SK-MEL-5 (cell line): ENCODE measurements around the gene UQCRHL. TPM values are rescaled to one million over a fixed set of nuclear protein-coding genes. Genes with fewer than 3 reads are reported as not detected.
A peak's percentile ranks its signal among the peaks of the same experiment; 100 is the strongest.
"Not testable (repeated sequence)": the region's sequence is repeated elsewhere in the genome, so short reads cannot be mapped to it uniquely, and the experiment has no call there.

Experiments
- DNase-seq: peaks from one replicate; pipeline ENCODE4 v3.0.0-alpha.2; 2016; ENCODE audit warnings: low read depth, low spot score
- in situ Hi-C: cut with HindIII; loops from 2 replicates; pipeline ENCODE4 v1.10.0; 2016; ENCODE audit warnings: low sequenced_read_pairs, high pct_unique_total_duplicates, low pct_unique_long_range_greater_than_20kb
- total RNA-seq: library from RNA; depleted of rRNA; stranded (reverse); fragments of >200 nt; shearing (Covaris generic); gene quantifications from 2 replicates; pipeline ENCODE4 v1.2.3, GENCODE V29; 2014

Gene UQCRHL
- total RNA-seq, 1 experiment from 2014 or later = 8.3 TPM

DNA sequence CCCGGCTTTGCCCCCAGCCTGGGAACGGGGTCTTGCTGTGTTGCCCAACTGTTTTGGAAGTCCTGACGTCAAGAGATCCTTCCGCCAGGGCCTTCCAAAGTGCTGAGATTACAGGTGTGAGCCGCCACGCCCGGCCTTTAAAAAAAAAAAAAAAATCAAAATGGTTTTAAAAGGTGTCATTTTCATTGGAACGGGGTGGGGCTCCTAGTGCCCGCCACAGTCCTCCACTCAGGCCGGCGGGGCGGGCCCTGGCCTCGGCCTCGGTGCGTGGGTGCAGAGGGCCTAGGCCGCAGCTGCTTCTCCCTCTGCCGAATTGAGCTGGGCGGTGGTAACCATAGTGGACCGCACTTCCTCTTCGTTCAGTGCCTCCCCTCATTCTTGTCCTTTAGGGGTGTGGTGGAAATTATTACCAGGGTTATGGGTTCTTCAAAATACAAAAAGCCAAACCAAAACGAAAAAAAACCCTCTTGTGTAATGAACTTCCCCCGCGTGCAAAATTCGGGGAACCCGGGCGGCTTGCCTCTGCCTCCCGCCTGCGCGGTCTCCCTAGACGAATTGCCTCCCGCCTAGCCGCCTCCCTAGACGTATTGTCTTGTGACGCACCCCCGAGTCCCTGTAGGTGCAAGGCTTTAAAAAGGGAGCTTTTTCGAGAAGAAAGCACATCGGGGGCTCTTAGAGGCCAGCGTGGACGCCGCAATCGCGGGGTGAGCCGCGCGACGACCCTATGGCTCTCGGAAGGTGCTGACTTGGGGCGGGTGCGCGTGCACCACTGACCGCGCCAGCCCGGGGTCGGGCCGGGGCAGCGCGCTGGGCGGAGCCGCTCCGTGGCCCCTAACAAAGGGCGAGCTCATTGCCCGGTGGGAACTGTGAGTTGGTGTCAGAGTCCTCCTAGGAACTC is 29.6 kb upstream of the UQCRHL start:
- no peak for DNase-seq
- in situ Hi-C loops = no loop called here

DNA sequence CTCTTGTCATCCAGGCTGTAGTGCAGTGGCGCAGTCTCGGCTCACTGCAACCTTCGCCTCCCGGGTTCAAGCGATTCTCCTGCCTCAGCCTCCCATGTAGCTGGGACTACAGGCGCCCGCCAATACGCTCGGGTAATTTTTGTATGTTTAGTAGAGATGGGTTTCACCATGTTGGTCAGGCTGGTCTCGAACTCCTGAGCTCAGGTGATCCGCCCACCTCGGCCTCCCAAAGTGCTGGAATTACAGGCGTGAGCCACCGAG is 29.0 kb upstream of the UQCRHL start:
- DNase-seq, in situ Hi-C loops: not testable (repeated sequence)

DNA sequence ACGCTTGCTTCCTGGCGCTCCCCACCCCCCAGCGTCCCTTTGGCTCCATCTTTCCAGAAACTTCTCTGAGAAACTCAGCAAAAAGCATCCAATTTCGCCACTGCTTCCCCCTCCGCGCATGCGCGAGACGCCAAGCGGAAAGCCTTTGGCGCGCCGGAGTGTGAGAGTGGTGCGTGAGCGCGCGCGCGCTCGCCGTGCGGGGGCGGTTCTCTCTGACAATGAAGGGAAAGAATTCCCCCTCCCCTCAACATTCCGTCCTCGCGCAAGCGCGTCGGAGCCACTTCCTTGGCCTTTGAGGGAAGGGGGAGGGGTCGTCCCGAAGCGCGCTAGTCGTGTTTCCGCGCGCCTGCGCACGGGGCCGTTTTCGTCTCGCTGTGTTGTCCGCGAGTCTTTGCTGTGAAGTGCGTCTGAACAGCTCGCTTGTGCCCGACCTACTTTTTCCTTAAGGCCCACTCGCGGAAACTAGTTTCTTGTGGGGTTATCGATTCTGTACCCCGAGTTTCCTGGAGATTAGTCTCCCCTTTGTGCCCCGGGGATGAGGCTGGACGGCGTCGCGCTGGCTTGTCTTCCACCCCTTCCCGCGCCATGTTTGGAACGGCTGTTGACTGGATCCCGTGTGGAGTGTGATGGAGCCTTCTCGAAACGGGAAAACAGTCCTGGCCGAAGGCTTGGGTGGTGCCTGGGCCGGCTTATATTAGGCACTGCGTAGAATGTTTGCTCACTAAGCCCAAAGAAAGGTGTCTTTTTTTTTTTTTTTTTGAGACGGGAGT is 28.5 kb upstream of the UQCRHL start:
- peak; percentile 98 for DNase-seq
- in situ Hi-C loops = no loop called here

DNA sequence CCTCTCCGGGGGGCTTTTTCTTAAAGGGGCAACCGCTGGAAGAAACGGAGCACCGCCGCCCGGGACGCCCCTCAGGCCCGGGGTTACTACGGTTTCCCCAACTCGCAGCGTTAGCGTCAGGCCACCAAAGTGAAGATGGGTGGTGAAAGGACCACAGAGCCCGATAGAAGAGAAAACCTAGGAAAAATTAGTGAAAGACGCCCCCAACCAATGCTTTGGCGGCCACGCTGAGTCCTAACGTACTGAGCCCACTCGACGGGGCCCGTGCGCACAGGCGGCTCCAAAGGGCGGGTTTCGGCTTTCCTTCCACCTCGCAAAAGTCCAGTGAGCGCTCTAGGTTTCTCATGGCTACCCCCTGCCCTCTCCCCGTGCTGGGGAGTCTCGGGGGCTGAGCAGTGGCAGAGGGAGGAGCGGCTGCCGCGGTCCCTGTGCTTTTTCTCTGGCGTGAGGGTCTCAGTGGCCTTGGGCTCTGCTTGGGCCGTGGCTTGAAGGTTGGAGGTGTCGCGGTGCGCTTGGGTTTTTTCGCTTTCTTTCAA is 27.8 kb upstream of the UQCRHL start:
- no peak for DNase-seq
- in situ Hi-C loops = no loop called here

DNA sequence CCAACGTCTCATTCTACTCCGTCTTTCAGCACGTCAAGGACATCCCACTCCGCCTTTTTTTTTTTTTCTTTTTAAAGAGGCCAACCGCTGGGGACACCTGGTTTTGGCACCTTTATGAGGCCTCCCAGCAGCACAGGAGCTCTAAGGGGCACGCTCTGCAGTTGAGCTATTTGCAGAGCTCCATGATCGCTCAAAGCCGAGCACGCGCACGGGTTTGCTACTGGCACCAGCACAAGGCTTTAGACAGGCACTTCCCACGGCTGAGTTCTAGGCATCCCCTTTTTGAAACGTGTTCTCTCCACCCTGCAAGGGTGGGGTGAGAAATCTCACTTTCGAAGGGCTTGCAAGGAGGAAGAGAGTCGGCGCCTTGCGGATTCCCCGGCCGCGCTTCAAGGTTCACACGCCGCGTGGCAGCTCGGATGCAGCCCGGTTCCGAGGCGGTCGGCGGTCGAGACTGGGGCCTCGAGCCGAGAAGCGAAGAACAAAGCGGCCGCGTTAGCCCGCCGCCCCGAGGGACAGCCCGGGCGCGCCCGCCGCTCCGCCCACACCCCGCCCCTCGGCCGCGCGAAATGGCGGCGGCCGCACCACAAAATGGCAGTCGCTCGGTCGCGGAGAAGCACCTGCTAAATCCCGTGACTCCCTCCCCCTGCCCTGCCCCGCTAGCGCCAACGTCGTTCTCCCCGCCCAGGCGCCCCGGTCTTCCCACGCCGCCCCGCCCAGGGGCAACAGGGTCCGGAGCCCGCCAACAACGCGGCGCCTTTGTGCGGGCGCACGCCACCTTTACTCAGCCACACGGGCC is 27.2 kb upstream of the UQCRHL start:
- peak; percentile 88 for DNase-seq
- in situ Hi-C loops = no loop called here

DNA sequence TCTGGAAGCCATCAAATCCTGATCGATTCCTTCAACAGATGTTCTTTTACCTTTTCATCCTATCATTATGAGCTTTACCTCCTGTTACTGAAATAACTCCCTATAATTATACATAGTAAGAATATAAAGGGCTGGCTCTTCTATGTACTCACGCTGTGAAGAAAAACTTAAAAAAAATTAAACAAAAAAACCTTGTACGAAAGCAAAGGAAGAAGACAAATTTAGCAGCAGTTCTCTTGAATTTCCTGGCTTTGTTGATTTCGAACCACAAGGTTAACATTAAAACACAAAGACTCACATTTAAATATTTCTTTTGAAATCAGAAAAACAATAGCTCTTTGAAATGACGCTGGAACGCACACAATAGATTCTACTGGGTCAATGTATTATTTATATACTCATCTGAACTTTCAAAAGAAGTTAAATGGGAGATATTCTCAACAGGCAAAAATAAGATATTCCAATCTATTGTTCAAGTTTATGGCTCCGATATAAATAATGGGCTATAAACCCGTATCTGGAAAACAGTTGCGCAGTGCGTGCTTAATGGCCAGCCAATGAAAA is 26.5 kb upstream of the UQCRHL start:
- DNase-seq = no peak
- in situ Hi-C loops = no loop called here

DNA sequence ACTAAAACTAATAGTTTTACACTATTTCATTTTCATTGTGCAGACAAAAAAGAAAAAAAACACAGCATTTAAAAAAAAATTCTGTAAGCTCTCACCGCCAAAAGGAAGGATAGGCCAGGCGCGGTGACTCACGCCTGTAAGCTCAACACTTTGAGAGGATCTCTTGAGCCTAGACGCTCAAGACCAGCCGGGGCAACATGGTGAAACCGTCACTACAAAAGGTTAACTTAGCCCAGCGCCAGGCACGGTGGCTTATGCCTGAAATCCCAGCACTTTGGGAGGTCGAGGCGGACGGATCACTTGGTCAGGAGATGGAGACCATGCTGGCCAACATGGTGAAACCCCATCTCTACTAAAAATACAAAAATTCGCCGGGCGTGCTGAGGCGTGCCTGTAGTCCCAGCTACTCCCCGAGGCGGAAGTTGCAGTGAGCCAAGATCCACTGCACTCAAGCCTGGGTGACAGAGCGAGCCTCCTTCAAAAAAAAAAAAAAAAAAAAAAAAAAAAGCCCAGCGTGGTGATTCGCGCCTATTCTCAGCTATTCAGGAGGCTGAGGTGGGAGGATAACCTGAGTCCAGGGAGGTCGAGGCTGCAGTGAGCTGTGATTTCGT is 25.7 kb upstream of the UQCRHL start:
- in situ Hi-C loops = no loop called here
- DNase-seq = peak; percentile 70

DNA sequence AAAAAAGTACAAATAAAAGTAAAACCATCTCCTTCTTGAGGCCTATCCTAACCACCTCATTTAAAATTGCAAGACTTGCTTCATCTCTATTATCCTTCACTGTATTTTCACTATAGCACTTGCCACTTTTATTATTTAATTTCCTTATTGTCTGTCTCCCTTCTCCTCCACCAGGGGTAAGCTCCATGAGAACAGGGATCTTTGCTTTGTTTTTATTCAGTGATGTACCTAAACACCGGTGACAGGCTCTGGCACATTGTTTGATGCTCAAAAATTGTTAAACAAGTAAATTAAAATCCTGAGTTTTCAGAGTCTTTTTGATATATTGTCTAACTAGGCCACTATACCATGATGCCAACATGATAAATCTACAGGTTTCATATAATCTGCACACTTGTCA is 22.8 kb upstream of the UQCRHL start:
- in situ Hi-C loops = no loop called here
- no peak for DNase-seq

DNA sequence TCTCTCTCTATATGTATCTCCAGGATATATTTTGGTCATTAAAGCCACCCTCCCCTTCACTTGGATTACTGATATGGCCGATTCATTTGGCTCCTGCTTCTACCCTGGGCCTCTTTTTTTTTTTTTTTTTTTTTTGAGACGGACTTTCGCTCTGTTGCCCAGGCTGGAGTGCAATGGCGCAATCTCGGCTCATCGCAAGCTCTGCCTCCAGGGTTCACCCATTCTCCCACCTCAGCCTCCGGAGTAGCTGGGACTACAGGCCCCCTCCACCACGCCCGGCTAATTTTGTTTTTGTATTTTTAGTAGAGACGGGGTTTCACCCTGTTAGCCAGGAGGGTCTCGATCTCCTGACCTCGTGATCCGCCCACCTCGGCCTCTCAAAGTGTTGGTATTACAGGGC is 21.5 kb upstream of the UQCRHL start:
- DNase-seq, in situ Hi-C loops: not testable (repeated sequence)

DNA sequence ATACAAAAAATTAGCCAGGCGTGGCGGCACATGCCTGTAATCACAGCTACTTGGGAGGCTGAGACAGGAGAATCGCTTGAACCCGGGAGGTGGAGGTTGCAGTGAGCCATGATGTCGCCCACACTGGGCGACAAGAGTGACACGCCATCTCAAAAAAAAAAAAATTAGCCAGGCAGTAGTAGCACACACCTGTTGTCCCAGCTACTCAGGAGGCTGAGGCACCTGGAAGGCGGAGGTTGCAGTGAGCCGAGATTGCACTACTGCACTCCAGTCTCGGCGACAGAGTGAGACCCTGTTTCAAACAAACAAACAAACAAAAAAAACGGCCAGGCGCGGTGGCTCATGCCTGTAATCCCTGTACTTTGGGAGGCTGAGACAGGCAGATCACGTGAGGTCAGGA is 20.1 kb upstream of the UQCRHL start:
- DNase-seq, in situ Hi-C loops: not testable (repeated sequence)

DNA sequence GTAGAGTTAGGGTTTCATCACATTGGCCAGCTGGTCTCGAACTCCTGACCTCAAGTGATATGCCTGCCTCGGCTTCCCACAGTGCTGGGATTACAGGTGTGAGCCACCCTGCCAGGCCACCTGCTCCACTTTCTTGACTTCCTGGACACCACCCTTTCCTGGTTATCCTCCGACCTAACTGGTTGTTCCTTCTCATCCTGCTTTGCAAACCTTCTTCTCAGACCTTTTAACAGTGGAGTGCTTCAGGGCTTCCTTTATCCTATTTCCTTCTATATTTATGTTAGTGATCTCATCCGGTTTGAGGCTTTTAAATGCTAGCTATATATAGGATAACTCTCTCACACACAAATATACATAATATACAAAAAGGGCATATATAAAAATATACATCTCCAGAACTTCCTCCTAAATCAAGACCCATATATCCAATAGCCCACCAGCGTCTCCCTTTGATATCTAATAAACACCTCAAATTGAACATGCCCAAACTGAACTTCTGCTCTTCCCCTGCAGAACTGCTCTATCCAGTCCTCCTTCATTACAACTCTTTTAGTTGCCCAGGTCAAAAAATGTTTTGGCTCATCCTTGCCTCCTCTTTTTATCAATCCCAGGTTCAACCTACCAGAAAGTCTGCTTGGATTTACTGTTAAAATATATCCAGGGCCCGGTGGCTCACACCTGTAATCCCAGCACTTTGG is 19.5 kb upstream of the UQCRHL start:
- DNase-seq = no peak
- in situ Hi-C loops = no loop called here

DNA sequence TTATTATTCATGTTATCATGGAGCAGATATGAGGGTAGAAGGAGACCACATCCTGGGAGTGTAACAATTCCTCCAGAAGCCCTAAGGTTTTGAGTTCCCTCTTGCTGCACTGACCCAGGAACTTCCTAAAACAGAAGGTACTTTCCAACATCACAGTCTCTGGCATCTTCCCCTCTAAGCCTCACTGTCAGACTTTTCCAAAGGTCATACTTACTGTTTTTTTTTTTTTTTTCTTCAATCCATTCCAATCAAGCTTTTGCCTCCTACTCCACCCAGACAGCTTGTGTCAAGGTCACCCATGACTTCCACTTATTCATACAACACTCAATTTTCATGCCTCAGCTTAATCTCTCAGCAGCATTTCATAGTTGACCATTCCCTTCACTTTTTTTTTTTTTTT is 18.4 kb upstream of the UQCRHL start:
- in situ Hi-C loops = no loop called here
- no peak for DNase-seq

DNA sequence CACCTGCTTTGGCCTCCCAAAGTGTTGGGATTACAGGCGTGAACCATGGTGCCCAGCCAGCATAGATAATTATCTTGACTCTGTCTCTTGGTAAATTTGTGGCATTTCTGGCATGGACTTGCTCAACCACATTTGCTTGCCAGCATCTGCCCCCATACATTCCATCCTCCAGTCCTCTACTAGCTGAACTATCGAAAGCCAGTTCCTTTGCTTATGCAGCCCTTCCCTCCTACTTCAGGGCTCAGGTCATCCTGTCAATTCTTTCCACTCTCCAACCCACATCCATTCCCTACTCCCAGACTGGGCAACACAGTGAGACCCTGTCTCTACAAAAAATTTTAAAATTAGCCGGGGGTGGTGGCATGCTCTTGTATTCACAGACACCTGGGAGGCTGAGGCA is 13.0 kb upstream of the UQCRHL start:
- no peak for DNase-seq
- in situ Hi-C loops = no loop called here

DNA sequence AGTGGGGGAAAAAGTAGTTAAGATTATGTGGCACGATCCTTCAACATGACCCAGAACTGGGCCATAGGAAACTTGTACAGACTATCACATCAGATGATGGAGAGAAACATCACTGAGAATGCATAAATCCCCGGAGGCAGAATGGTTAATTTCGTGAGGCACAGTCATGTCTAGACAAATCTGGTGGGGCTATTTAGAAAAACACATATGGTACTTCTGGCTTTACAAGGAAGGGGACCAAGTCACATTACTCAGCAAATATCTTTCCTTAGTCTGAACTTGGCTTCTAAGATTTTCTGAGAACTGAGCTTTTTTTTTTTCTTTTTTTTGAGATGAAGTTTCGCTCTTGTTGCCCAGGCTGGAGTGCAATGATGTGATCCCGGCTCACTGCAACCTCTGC is 9.2 kb upstream of the UQCRHL start:
- in situ Hi-C loops = no loop called here
- no peak for DNase-seq

DNA sequence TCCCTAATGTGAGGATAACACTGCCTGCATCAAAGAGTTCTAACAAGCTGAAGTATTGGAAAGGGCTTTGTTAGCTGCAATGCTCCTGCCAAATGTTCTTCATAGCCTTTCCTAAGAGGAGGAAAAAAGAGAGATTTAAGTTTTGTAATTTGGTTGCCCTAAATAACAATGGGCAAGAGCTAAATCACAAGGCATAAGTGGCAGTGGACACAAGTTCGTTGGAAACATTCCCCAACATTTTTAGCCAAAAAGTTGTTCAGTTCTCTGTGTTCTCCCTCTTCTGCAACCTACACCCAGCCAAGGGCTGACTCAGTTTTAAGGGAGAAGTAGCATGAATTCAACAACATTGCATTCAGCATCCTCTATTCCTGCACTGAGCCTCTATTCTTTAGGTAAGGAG is 2.6 kb upstream of the UQCRHL start:
- no peak for DNase-seq
- in situ Hi-C loops = no loop called here

DNA sequence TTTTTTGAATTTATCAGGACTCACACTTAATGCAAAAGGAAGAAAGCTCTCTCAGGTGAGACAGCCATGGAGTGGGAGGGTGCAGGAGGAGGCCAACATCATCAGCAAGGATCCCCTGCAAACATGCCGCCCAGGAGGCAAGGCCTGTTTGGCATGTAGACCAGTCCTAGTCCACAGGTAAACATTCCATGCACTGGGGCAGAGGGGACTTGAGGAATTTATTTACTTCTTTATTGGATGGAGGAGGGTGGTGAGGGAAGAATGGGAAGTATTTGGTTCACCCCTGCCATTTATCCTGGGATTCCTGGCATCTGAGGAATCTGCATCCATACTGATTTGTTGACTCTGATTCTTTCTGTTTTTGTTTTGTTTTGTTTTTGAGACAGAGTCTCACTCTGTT is 1.5 kb upstream of the UQCRHL start:
- in situ Hi-C loops = no loop called here
- DNase-seq = no peak

DNA sequence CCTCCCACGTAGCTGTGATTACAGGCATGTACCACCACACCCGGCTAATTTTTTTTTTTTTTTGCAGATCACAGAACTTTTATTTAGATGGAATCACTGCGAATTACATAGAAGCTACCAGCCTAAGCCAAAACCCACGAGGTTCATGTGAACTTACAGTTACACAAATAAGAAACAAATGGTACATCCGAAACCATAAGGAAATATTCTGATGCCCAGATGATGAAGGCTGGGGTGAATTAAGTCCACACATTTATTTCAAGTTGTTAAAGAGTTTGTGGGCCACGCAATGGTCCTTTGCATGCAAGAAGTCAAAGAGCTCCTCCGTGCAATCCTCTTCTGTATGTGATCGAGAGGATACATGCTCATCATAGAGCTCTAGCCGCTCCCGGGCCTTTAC is 328 bp downstream of the UQCRHL start:
- DNase-seq = no peak
- in situ Hi-C loops = no loop called here
